Stimulated activated naive B cell treated with anti-CD40 and anti-IgM and Interleukin-4, amounts not matched to agents 10 μg/mL and 1 μg/mL and 100 μg/mL, for 72 hours (primary cell): Measurements from ENCODE around the gene NALCN.
"Not testable (repeated sequence)": the region's sequence is repeated elsewhere in the genome, so short reads cannot be mapped to it uniquely, and the experiment has no call there.

Experiments used
- ATAC-seq, 2 donors: fragments of 150-1000 bp; cut with Tn5 transposase; replicated peaks; 2 replicates each; pipeline ENCODE4 v1.10.0; 2021; ENCODE audit warnings: moderate library complexity in 1 of 2
- DNase-seq: peaks from one replicate; pipeline ENCODE4 v3.0.0; 2021
- H3K27ac Mint-ChIP-seq: one replicate; pipeline ENCODE4 v1.8.0; 2022; ENCODE audit warnings: mild to moderate bottlenecking, mixed read lengths
- H3K27me3 Mint-ChIP-seq, 2 donors: one replicate each; pipeline ENCODE4 v1.8.0; 2022; ENCODE audit warnings: mixed read lengths in 2 of 2
- H3K36me3 Mint-ChIP-seq, 2 donors: one replicate each; pipeline ENCODE4 v1.8.0; 2022; ENCODE audit warnings: mixed read lengths in 2 of 2, mild to moderate bottlenecking in 1 of 2
- H3K4me1 Mint-ChIP-seq, 2 donors: one replicate each; pipeline ENCODE4 v1.8.0; 2022; ENCODE audit warnings: mixed read lengths in 2 of 2, mild to moderate bottlenecking in 1 of 2
- H3K4me3 Mint-ChIP-seq, 2 donors: one replicate each; pipeline ENCODE4 v1.8.0; 2022; ENCODE audit warnings: mild to moderate bottlenecking in 2 of 2, mixed read lengths in 2 of 2, moderate library complexity in 1 of 2
- H3K9me3 Mint-ChIP-seq, 2 donors: one replicate each; pipeline ENCODE4 v1.8.0; 2022; ENCODE audit warnings: mixed read lengths in 2 of 2, mild to moderate bottlenecking in 1 of 2

Gene NALCN

GRCh38 chr13:101341464-101341863, 74.8 kb downstream of the NALCN start:
- Mint-ChIP-seq H3K4me1 (no peaks in the 10 kb centered on the region), H3K27me3 (no peaks in the 10 kb centered on the region), H3K36me3 (no peaks in the 10 kb centered on the region), H3K27ac (no peak overlapping the region), H3K9me3 (peaks cover 2 to 4% of the 10 kb centered on the region in 2 donors), H3K4me3 (no peak overlapping the region)
- DNase-seq (no peak), ATAC-seq (no peak)

- Mint-ChIP-seq H3K27ac (no peak overlapping the region), H3K36me3 (no peaks in the 10 kb centered on the region), H3K27me3 (no peaks in the 10 kb centered on the region), H3K4me3 (no peak overlapping the region), H3K9me3 (peaks cover 2 to 4% of the 10 kb centered on the region in 2 donors), H3K4me1 (no peaks in the 10 kb centered on the region)
- ATAC-seq (no peak), DNase-seq (no peak)
These were observed 77.1 kb downstream of the NALCN start for GRCh38 chr13:101339202-101339601.

GRCh38 chr13:101332583-101332982, 83.7 kb downstream of the NALCN start:
- Mint-ChIP-seq H3K36me3 (no peaks in the 10 kb centered on the region), H3K9me3 (peaks cover 0 to 1% of the 10 kb centered on the region in 2 donors), H3K27me3 (no peaks in the 10 kb centered on the region), H3K4me3 (no peak overlapping the region), H3K27ac (no peak overlapping the region), H3K4me1 (no peaks in the 10 kb centered on the region)
- DNase-seq: no peak
- ATAC-seq: no peak

GRCh38 chr13:101331731-101332130, 84.6 kb downstream of the NALCN start:
- Mint-ChIP-seq H3K9me3 (peaks cover 0 to 1% of the 10 kb centered on the region in 2 donors), H3K4me3 (no peak overlapping the region), H3K36me3 (no peaks in the 10 kb centered on the region), H3K27ac (no peak overlapping the region), H3K4me1 (no peaks in the 10 kb centered on the region), H3K27me3 (no peaks in the 10 kb centered on the region)
- no peak for ATAC-seq
- no peak for DNase-seq

GRCh38 chr13:101327871-101328270, 88.4 kb downstream of the NALCN start:
- H3K27me3 Mint-ChIP-seq: no peaks in the 10 kb centered on the region
- H3K27ac Mint-ChIP-seq: no peak overlapping the region
- H3K4me3 Mint-ChIP-seq: no peak overlapping the region
- H3K4me1 Mint-ChIP-seq: no peaks in the 10 kb centered on the region
- ATAC-seq (no peak), DNase-seq (no peak)
- peaks cover 0 to 1% of the 10 kb centered on the region in 2 donors for H3K9me3 Mint-ChIP-seq
- no peaks in the 10 kb centered on the region for H3K36me3 Mint-ChIP-seq

GRCh38 chr13:101326710-101327109, 89.6 kb downstream of the NALCN start:
- H3K27ac Mint-ChIP-seq: no peak overlapping the region
- no peaks in the 10 kb centered on the region for H3K4me1 Mint-ChIP-seq
- H3K9me3 Mint-ChIP-seq: no peaks in the 10 kb centered on the region
- no peaks in the 10 kb centered on the region for H3K36me3 Mint-ChIP-seq
- H3K4me3 Mint-ChIP-seq: no peak overlapping the region
- DNase-seq: no peak
- ATAC-seq: no peak
- H3K27me3 Mint-ChIP-seq: no peaks in the 10 kb centered on the region

- no peaks in the 10 kb centered on the region for H3K9me3 Mint-ChIP-seq
- H3K4me3 Mint-ChIP-seq: no peak overlapping the region
- no peaks in the 10 kb centered on the region for H3K4me1 Mint-ChIP-seq
- ATAC-seq (no peak), DNase-seq (no peak)
- H3K27me3 Mint-ChIP-seq: no peaks in the 10 kb centered on the region
- H3K27ac Mint-ChIP-seq: no peak overlapping the region
- H3K36me3 Mint-ChIP-seq: no peaks in the 10 kb centered on the region
These were observed 90.9 kb downstream of the NALCN start for GRCh38 chr13:101325423-101325822.

GRCh38 chr13:101323601-101324000, 92.7 kb downstream of the NALCN start:
- Mint-ChIP-seq H3K27me3 (no peaks in the 10 kb centered on the region), H3K27ac (no peak overlapping the region), H3K9me3 (no peaks in the 10 kb centered on the region), H3K4me3 (no peak overlapping the region), H3K4me1 (no peaks in the 10 kb centered on the region), H3K36me3 (no peaks in the 10 kb centered on the region)
- DNase-seq: no peak
- no peak for ATAC-seq

GRCh38 chr13:101317986-101318523, 98.3 kb downstream of the NALCN start:
- no peak overlapping the region for H3K27ac Mint-ChIP-seq
- no peak overlapping the region for H3K4me3 Mint-ChIP-seq
- no peak for DNase-seq
- peaks cover 0 to 1% of the 10 kb centered on the region in 2 donors for H3K9me3 Mint-ChIP-seq
- H3K36me3 Mint-ChIP-seq: no peaks in the 10 kb centered on the region
- no peak for ATAC-seq
- H3K27me3 Mint-ChIP-seq: no peaks in the 10 kb centered on the region
- no peaks in the 10 kb centered on the region for H3K4me1 Mint-ChIP-seq

- not testable (repeated sequence) for H3K4me3 Mint-ChIP-seq, H3K9me3 Mint-ChIP-seq, ATAC-seq, H3K27ac Mint-ChIP-seq, H3K27me3 Mint-ChIP-seq, DNase-seq, H3K36me3 Mint-ChIP-seq, H3K4me1 Mint-ChIP-seq
These were observed 102.8 kb downstream of the NALCN start for GRCh38 chr13:101313479-101313878.

GRCh38 chr13:101309014-101309619, 107.2 kb downstream of the NALCN start:
- Mint-ChIP-seq H3K4me1 (no peaks in the 10 kb centered on the region), H3K27ac (no peak overlapping the region), H3K27me3 (no peaks in the 10 kb centered on the region), H3K36me3 (no peaks in the 10 kb centered on the region), H3K9me3 (peaks cover 0 to 7% of the 10 kb centered on the region in 2 donors), H3K4me3 (no peak overlapping the region)
- ATAC-seq (no peak), DNase-seq (no peak)

GRCh38 chr13:101308247-101309013, 107.9 kb downstream of the NALCN start:
- Mint-ChIP-seq H3K27ac (no peak overlapping the region), H3K4me1 (no peaks in the 10 kb centered on the region), H3K36me3 (no peaks in the 10 kb centered on the region), H3K4me3 (no peak overlapping the region), H3K9me3 (peaks cover 0 to 6% of the 10 kb centered on the region in 2 donors), H3K27me3 (no peaks in the 10 kb centered on the region)
- ATAC-seq (no peak), DNase-seq (no peak)

GRCh38 chr13:101307181-101307701, 109.1 kb downstream of the NALCN start:
- no peak for ATAC-seq
- H3K9me3 Mint-ChIP-seq: peaks cover 0 to 5% of the 10 kb centered on the region in 2 donors

GRCh38 chr13:101306773-101307172, 109.5 kb downstream of the NALCN start:
- Mint-ChIP-seq H3K36me3 (no peaks in the 10 kb centered on the region), H3K27ac (no peak overlapping the region), H3K9me3 (peaks cover 0 to 5% of the 10 kb centered on the region in 2 donors), H3K4me1 (no peaks in the 10 kb centered on the region), H3K4me3 (no peak overlapping the region), H3K27me3 (no peaks in the 10 kb centered on the region)
- no peak for ATAC-seq
- DNase-seq: no peak

More at GRCh38 chr13:101307181-101307701, 109.1 kb downstream of the NALCN start:
- H3K27ac Mint-ChIP-seq: no peak overlapping the region
- H3K4me3 Mint-ChIP-seq: no peak overlapping the region
- no peaks in the 10 kb centered on the region for H3K4me1 Mint-ChIP-seq
- DNase-seq: no peak
- H3K36me3 Mint-ChIP-seq: no peaks in the 10 kb centered on the region
- H3K27me3 Mint-ChIP-seq: no peaks in the 10 kb centered on the region

GRCh38 chr13:101305981-101306411, 110.3 kb downstream of the NALCN start:
- Mint-ChIP-seq H3K27me3 (no peaks in the 10 kb centered on the region), H3K4me1 (no peaks in the 10 kb centered on the region), H3K9me3 (peaks cover 0 to 5% of the 10 kb centered on the region in 2 donors), H3K36me3 (no peaks in the 10 kb centered on the region), H3K4me3 (no peak overlapping the region), H3K27ac (no peak overlapping the region)
- DNase-seq: no peak
- no peak for ATAC-seq
